ENCODE measurements around the gene HMOX1.
"Not testable (repeated sequence)": the region's sequence is repeated elsewhere in the genome, so short reads cannot be mapped to it uniquely, and the experiment has no call there.

HMOX1 gene

GRCh38 chr22:35350539-35351503 lies 30.1 kb upstream of the HMOX1 start:
- DNase-seq (ENCODE audit: low read depth), result peak; percentile 74

- DNase-seq (ENCODE audit: low read depth), result no peak
These were observed 28.4 kb upstream of the HMOX1 start for GRCh38 chr22:35352214-35353111.

GRCh38 chr22:35353318-35353717 lies 27.6 kb upstream of the HMOX1 start:
- DNase-seq (ENCODE audit: low read depth), result no peak

GRCh38 chr22:35354068-35354467 lies 26.8 kb upstream of the HMOX1 start:
- no peak for DNase-seq (ENCODE audit: low read depth)

GRCh38 chr22:35357883-35358621 lies 22.8 kb upstream of the HMOX1 start:
- no peak for DNase-seq (ENCODE audit: low read depth)

GRCh38 chr22:35359380-35360065 lies 21.4 kb upstream of the HMOX1 start:
- no peak for DNase-seq (ENCODE audit: low read depth)

GRCh38 chr22:35361001-35361558 lies 19.8 kb upstream of the HMOX1 start:
- DNase-seq (ENCODE audit: low read depth), result no peak

- no peak for DNase-seq (ENCODE audit: low read depth)
These were observed 17.3 kb upstream of the HMOX1 start for GRCh38 chr22:35363566-35364086.

GRCh38 chr22:35364230-35364629 lies 16.7 kb upstream of the HMOX1 start:
- not testable (repeated sequence) for DNase-seq (ENCODE audit: low read depth)

GRCh38 chr22:35367331-35367886 lies 13.5 kb upstream of the HMOX1 start:
- no peak for DNase-seq (ENCODE audit: low read depth)

GRCh38 chr22:35368386-35368785 lies 12.5 kb upstream of the HMOX1 start:
- no peak for DNase-seq (ENCODE audit: low read depth)

- no peak for DNase-seq (ENCODE audit: low read depth)
These were observed 10.9 kb upstream of the HMOX1 start for GRCh38 chr22:35369996-35370395.

- DNase-seq (ENCODE audit: low read depth), result no peak
These were observed 7.1 kb upstream of the HMOX1 start for GRCh38 chr22:35373781-35374180.

- DNase-seq (ENCODE audit: low read depth), result no peak
These were observed 5.9 kb upstream of the HMOX1 start for GRCh38 chr22:35375031-35375430.

- no peak for DNase-seq (ENCODE audit: low read depth)
These were observed 5.4 kb upstream of the HMOX1 start for GRCh38 chr22:35375526-35375925.

GRCh38 chr22:35376728-35377472 lies 4.0 kb upstream of the HMOX1 start:
- DNase-seq (ENCODE audit: low read depth), result no peak

GRCh38 chr22:35377735-35378134 lies 3.2 kb upstream of the HMOX1 start:
- no peak for DNase-seq (ENCODE audit: low read depth)

GRCh38 chr22:35378621-35379020 lies 2.3 kb upstream of the HMOX1 start:
- no peak for DNase-seq (ENCODE audit: low read depth)

- no peak for DNase-seq (ENCODE audit: low read depth)
These were observed 1.5 kb upstream of the HMOX1 start for GRCh38 chr22:35379146-35379993.

All from T-helper 22 cell (primary cell).